Measurements from ENCODE around the gene ULK2.

ULK2 gene

DNA sequence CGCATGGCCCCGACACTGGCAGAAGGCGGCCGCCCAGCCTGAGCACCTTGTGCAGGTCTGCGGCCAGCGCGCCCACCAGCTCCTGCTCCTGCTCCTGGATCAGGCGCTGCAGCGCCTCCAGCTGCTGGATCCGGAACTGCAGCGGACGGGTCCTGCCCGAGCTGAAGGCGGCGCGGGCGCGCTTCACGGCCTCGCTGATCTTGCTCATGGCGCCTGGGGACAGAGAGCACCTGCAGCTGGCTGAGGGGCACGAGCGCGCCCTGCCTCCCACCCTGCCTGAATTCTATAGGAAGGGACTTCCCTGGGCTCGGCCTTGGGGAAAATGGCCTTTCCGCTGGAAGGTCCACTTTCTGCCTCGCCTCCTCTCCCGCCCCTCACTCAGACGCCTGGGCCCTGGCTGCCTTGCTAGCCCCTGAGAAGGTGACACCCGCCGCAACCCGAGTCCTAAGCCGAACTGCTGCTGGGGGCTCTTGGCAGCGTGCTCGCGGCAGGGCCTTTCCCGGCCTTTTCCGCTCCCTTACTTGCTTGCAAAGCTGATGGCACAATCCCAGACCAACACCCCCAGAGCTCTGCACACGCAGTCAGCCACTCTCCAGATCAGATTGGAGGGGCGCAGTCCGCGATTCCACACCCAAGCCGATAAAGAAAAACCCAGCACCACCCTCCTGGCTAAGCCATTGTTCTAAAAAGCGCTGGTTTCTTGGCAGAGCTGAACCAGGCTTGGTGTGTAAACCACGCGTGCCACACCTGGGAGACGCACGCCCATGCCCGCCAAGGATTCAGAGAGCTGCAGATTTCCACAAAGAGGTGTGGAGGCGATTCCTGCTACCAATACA lies 122.6 kb downstream of the ULK2 start:
- FAIRE-seq = no peak

GRCh38 chr17:19744492-19744891 lies 123.2 kb downstream of the ULK2 start:
- no peak for FAIRE-seq

DNA sequence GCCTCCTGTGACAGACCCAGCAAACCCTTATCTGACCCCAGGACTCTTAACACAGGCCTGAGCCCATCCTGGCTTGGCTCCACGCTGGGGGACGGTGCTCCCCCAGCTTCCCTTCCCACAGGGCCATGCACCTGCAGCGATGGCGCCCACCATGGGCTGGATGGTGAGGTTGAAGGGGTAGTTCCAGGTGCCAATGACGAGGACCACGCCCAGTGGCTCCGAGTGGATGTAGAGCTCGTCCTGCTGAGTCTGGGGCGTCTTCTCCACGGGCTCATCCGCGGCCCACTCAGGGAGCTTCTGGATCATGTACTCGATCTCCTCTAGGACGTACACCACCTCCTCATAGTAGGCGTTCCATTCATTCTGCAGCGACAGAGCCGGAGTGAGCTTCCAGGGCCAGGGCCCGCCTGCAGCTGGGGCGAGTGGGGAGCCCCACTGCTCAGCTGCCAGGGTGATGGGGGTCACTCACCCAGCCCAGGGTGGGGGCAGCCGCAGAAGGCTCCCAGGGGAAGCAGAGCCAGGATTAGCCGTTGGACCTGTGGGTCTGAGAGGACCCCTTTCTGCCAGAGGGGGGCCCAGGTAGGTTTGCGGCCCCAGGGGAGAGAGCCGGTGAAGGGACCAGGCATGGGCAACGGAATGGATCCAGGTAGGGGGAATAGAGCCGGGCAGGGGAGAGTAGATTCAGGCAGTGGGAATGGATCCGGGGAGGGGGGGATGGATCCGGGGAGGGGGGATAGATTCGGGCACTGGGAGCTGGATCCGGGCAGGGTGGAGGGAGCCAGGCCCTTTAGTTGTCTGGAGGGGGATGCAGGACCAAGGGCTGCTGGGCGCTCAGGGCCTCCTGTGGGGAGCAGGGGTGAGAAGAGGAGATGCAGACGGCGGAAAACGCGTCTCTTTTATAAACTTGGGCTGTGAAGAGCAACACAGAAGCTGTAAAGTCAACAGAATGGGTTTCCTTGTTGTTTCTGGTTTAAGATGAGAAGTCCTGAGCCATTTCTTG lies 124.3 kb downstream of the ULK2 start:
- no peak for FAIRE-seq

- no peak for FAIRE-seq
Measured at GRCh38 chr17:19742495-19742894, 125.2 kb downstream of the ULK2 start.

DNA sequence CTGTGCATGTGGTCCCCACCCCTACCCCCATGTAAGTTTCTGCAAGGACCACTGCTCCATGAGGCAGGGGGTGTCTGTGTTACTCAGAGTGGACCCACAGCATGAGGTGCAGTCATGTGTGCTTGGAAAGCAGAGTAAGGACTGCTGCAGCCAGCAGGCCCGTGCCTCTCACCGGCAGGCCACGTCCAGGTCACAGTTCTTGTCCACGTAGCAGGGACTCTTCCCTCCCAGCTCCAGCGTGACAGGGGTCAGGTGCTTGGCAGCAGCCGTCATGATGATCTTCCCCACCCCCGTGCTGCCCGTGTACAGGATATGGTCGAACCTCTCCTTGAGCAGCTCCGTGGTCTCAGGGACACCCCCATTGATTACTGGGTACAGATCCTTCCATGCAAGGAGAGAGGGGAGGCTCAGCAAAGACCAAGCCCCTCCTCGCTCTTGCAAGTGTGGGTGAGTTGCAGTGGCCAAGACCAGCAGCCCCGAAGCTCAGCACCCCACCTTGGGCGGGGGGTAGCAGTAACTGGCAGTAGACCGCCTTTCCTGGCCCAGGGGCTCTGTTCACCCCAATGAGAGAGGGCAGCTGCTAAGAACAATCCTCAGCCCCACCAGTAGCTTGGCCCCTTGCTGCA lies 125.8 kb downstream of the ULK2 start:
- no peak for FAIRE-seq

- no peak for FAIRE-seq
Measured at GRCh38 chr17:19740933-19741332, 126.8 kb downstream of the ULK2 start.

GRCh38 chr17:19739241-19740201 lies 128.2 kb downstream of the ULK2 start:
- no peak for FAIRE-seq

GRCh38 chr17:19738757-19739156 lies 129.0 kb downstream of the ULK2 start:
- no peak for FAIRE-seq

GRCh38 chr17:19738073-19738449 lies 129.7 kb downstream of the ULK2 start:
- FAIRE-seq = no peak

DNA sequence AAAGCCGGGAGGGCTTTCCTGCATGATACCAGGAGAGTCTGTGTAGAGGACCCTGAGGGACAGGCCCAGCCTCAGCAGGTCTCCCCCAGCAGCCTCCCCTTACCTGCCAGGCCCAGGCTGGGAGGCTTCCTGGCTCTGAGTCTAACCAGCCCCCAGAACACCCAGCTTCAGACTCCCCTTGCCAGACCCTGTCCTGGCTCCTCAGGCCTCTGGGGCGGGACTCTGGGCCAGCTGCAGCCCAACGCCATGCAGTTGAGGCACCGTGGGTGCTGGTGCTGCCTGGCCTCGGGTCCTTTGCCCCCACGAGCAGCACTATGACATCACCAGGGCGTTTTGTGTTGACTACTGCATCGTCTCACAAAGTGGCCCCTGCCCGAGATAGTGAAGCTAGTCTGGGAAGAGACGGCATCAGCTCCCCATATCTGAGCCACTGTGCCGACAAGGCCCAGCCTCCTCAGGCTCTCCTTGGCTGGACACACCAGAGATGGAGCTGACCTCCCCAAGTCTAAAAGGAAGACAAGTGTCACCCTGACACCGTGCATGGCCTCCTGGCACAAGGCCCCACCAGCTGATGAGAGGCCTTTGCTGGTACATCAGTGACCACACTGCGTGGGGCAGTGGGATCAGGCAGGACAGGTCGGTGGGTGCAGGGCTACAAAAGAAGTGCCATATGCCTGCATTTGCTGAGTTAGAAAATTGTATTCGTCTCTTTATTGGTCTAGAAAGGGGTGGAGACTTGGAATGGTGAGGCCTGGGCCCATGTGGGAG lies 130.2 kb downstream of the ULK2 start:
- no peak for FAIRE-seq

GRCh38 chr17:19736071-19736470 lies 131.7 kb downstream of the ULK2 start:
- FAIRE-seq = no peak

GRCh38 chr17:19733953-19734526 lies 133.7 kb downstream of the ULK2 start:
- no peak for FAIRE-seq

- FAIRE-seq = no peak
Measured at GRCh38 chr17:19731626-19732025, 136.1 kb downstream of the ULK2 start.

GRCh38 chr17:19730843-19731242 lies 136.9 kb downstream of the ULK2 start:
- FAIRE-seq = no peak

- FAIRE-seq = no peak
Measured at GRCh38 chr17:19729900-19730299, 137.8 kb downstream of the ULK2 start.

DNA sequence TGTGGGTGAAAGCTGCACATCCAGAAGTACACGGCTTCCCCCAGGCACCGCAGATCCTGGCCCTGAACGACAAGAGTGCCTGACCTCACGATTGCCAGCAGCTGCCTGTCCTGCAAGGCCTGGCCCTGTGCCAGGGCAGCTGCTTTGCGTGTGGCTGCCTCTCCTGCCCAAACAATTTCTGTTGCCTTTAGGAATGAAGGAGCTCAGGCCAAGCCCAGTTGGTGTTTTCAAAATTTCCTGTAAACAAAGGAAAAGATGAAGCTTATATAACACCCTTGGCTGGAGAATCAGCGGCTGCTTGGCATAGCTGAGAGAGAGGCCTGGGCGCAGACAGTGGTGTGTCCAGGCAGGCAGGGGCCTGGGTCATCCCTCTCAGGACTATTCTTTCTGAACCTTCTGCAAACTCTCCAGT lies 139.6 kb downstream of the ULK2 start:
- no peak for FAIRE-seq

GRCh38 chr17:19727501-19728078 lies 140.1 kb downstream of the ULK2 start:
- FAIRE-seq = no peak

- no peak for FAIRE-seq
Measured at GRCh38 chr17:19726631-19727376, 140.9 kb downstream of the ULK2 start.

DNA sequence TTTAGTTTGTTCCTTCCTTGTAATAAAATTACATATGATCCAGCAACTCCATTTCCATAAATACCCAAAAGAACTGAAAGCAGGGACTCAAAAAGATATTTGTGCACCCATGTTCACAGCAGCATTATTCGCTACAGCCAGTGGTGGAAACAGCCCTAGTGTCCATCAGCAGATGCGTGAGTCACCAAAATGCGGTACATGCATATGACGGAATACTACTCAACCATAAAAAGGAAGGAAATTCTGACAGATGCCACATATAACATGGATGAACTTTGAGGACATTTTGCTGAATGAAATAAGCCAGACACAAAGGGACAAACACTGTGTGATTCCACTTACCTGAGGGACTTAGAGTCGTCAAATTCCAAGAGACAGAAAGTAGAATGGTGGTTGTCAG lies 142.2 kb downstream of the ULK2 start:
- no peak for FAIRE-seq

All from A204.1 (cell line).